HG02623 (cell line): ENCODE data around the gene SCGB1C2.
A peak's percentile ranks its signal among the peaks of the same experiment; 100 is the strongest.
"Not testable (repeated sequence)": the region's sequence is repeated elsewhere in the genome, so short reads cannot be mapped to it uniquely, and the experiment has no call there.

Experiments
- ATAC-seq: cut with Tn5 transposase; IDR thresholded peaks from one replicate; pipeline ENCODE4 v1.9.1; 2021; ENCODE audit warnings: moderate library complexity; ENCODE audit not compliant: unreplicated experiment

The SCGB1C2 gene

GRCh38 chr17:137166-137807, at the start of gene SCGB1C2:
SCGB1C2 (plus strand) TSS chr17:137569; CDS start chr17:137591, 22 bp downstream.
- not testable (repeated sequence) for ATAC-seq

DNA sequence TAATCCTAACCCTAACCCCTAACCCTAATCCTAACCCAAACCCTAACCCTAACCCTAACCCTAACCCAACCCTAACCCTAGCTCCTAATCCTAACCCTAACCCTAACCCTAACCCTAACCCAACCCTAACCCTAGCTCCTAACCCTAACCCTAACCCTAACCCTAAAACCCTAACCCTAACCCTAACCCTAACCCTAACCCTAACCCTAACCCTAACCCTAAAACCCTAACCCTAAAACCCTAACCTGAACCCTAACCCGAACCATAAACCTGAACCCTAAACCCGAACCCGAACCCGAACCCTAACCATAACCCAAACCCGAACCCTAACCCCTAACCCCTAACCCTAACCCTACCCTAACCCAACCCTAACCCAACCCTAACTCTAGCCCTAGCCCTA, 24.3 kb upstream of the SCGB1C2 start:
- not testable (repeated sequence) for ATAC-seq

- not testable (repeated sequence) for ATAC-seq
Measured at GRCh38 chr17:118339-118917, 18.9 kb upstream of the SCGB1C2 start.

- not testable (repeated sequence) for ATAC-seq
Measured at GRCh38 chr17:133932-134331, 3.4 kb upstream of the SCGB1C2 start.

- peak; percentile 72 for ATAC-seq
Measured at GRCh38 chr17:134332-134785, 3.0 kb upstream of the SCGB1C2 start.

DNA sequence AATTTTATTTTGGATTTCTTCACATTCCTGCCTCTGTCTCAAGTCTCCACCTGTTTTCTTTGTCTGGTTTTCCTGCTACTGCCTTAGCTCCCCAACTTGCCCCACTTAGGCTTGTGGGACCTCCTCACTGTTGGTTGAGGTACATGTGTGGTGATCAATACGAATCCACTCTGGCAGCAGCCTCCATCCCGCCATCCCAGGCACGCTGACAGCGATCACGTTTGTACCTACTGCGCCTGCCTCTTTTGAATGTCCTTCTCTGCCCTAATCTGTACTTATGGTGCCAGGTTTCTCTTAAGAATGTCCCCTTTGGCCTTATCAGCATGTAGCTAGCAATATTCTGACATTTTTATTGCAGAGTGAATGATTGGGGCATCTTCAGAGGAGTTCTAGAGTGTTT, 2.3 kb upstream of the SCGB1C2 start:
- not testable (repeated sequence) for ATAC-seq

DNA sequence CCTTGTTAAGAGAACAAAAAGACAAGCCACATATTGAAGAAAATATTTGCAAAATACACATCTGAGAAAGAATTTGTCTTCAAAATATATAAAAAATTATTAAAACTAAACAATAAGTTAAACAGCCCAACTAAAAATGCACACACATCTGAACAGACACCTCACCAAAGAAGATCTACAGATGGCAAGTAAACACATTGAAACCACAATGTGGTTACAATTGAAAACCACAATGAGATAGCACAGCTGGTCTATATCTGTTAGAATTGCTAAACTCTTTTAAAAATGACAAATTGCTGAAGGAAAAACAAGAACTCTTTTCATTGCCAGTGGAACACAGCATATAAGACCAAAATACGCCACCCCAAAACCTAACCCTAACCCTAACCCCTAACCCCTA, 1.5 kb upstream of the SCGB1C2 start:
- not testable (repeated sequence) for ATAC-seq

DNA sequence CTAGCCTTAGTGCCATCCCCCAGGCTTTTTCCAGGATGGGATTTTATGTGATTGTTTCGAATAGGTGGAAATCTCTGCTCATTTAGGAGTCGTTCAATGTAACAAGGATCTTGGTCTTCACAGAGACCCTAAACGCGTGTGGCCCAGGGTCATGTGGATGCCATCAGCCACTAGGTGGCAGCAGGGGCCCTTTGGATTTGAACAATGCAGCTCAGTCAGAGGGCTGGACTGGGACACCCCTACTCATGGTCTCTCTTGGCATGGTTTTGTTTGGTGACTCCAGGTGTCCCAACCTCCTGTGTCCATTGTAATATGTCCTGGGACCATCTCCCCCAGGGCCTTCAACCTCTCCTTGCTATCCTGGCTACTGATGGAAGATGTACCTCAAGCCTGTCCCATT, 838 bp upstream of the SCGB1C2 start:
- ATAC-seq, result peak; percentile 63

- ATAC-seq, result not testable (repeated sequence)
Measured at GRCh38 chr17:139401-140205, 2.2 kb downstream of the SCGB1C2 start.

GRCh38 chr17:142102-142661, 4.8 kb downstream of the SCGB1C2 start:
- no peak for ATAC-seq

DNA sequence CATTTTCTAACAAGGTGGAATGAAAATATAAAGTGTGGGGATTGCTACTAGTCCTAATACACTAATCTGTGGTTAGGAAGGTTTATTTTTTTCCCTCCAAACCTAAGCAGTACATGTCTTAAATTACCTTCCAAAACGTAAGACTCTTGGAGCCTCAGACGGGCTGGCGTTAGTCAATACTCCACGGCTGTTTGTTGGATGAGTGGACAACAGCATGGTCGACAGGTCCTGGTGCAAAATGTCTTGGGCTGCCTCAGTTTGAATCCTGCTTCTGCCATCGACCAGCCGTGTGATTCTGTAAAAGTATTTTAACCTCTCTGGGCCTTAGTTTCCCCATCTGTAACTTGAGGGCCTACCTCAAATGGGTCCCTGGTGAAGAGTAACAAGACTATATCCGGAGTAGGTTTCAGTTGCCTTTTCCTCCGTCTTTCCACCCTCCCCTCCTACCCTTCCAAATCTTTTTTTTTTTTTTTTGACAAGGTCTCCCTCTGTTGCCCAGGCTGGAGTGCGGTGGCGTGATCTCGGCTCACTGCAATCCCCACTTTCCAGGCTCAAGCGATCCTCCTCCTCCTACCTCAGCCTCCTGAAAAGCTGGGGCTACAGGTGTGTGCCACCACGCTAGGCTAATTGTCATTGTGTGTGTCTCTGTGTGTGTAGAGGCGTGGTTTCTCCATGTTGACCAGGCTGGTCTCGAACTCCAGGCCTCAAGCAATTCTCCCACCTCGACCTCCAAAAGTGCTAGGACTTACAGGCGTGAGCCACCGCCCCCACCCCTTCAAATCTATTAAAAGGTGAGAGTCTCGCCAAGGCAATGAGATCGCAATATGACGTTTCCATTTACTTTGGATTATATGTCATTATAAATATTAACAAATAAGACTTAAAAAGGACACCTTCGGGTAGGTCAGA, 5.8 kb downstream of the SCGB1C2 start:
- ATAC-seq, result no peak

- ATAC-seq, result no peak
Measured at GRCh38 chr17:143785-144281, 6.5 kb downstream of the SCGB1C2 start.

DNA sequence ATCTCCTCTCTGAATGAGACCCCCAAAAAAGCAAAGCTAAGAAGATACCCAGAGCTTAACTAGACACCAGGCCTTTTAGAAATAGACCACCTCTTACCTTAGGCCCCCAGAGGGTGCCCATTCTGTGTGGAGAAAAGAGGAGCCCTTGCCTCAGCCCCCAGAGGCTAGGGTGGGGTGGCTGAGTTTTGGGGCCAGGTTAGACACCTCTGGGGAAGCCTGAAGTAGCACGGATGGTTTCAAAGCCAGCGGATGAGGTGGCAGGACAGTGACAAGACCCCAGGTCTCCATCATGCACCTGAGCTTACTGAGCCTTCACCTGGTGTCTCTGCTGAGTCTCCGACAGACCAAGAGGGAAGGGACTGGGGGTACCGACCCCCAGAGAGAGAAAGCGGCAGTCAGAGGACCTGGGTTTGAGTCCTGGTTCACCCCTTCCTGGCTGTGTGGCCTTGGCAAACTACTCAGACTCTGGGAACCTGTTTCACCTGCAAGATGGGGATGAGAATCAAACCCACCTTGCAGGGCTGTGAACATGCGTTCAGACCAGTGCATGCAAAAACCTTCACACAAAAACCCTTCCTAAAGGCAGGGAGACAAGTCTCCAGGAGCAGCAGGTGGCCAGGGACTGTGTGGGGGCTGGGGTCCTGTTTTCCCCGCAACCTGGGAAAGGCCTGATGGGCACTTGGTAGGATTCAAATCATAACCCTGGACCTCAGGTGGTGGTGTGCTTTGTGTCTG, 7.7 kb downstream of the SCGB1C2 start:
- ATAC-seq, result no peak

DNA sequence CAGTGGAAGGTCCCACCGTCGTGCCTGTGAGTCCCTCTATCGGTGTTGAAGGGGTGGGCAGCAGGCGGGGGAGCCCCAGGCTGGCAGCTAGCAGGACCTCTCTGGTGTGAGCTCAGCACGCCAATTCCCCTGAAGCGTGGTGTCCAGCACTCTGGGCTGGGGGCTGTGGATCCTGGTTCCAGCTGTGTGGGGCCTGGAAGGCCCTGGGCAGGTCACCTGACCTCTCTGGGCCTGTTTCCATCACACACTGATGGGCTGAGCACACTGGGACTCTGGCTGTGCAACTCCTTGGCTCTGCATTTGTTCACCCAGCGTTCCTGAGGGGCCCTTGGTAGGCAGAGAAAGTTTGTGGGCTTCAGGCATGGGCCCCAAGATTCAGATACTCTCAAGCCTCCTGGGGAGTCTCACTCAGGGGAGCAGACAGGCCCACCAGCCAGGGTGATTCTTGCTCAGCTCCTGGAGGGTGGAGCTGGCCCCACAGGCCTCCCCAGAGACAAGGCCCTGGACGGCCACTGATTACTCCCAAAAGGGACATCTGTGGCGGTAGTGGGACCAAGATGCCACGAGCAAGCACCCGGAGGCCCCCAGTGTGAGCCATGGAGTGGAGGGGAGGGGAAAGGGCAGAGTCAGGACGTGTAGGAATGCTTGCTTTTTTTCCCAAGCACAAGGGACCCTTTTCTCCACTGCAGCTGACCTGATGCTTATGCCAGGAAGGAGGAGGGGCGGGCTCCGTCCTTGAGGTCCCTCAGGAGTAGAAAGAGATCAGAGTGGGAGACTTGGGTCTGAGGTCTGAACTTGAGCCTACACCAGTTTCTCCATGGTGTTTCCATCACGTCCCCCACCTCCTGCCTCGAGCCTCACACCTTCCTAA, 8.5 kb downstream of the SCGB1C2 start:
- ATAC-seq, result no peak

- no peak for ATAC-seq
Measured at GRCh38 chr17:146546-146945, 9.2 kb downstream of the SCGB1C2 start.

DNA sequence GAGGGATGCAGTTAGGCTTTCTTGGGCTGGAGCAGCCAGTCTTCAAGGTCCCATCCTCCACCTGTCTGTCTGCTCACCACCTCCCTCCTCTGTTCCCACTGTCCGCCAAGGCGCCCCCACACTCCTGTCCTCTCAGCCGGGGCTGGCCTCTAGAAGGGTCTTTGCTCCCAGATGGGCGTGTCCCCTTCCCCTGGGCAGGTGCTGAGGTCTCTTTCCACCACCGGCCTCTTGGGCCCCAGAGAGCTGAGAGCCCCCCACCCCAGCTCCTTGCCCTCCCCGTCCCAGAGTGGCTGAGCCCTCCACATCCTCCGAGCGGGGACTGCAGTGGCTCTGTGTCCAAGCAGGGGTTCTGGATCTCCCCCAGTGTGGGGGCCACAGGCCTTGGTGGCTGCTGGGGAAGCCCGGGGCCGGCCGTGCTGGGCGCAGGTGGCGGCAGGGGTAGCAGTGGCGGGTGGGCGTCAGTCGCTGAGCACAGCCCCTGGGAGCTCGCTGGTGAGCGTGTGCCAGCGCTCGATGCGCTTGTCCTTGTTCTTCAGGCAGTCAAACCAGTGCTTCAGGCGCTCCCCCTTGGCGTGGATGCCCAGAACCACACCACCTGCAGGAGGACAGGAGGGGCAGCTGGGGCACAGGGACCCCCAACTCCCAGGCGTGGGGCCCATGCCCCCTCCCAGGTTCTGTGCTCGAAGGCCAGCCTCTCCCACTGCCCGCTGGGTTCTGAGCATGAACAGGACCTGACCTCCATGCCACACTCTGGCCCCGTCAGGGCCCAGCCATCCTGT, 9.8 kb downstream of the SCGB1C2 start:
- ATAC-seq, result no peak

GRCh38 chr17:147796-148740, 10.7 kb downstream of the SCGB1C2 start:
- ATAC-seq, result no peak
